HEK293 (cell line): ENCODE data around the gene TMEM252.

Source experiments
- CTCF ChIA-PET: fragments of 350-600 bp; formaldehyde crosslinking; extraction: SDS; loops from one replicate; lab custom pipeline; 2021; ENCODE audit warnings: antibody characterized with exemption; lab: Yijun Ruan, JAX
- POLR2A ChIA-PET: fragments of 300-600 bp; formaldehyde crosslinking; extraction: SDS; loops from one replicate; lab custom pipeline; 2020; ENCODE audit warnings: antibody characterized with exemption, inconsistent platforms; lab: Yijun Ruan, JAX
- H3K27ac ChIP-seq: fragments of 200-500 bp; sonication (Bioruptor generic); 2 replicates; pipeline ENCODE4 v1.5.1; 2014; ENCODE audit warnings: low read depth, low read length, control low read depth, inconsistent platforms; ENCODE audit errors: extremely low read depth
- H3K36me3 ChIP-seq, 2 experiments: fragments of 200-500 bp in 1 of 2; sonication (Bioruptor generic) in 1 of 2; 1 replicate in 1 of 2; 2 replicates in 1 of 2; pipeline ENCODE4 v1.5.1; 2014 to 2017; ENCODE audit warnings: inconsistent platforms in 2 of 2, low read length in 2 of 2; ENCODE audit not compliant: control insufficient read depth in 2 of 2, insufficient read depth in 1 of 2
- H3K4me1 ChIP-seq: fragments of 200-500 bp; sonication (Bioruptor generic); 2 replicates; pipeline ENCODE4 v1.5.1; 2014; ENCODE audit warnings: mild to moderate bottlenecking, low read length, inconsistent platforms; ENCODE audit not compliant: control insufficient read depth, insufficient read depth
- H3K4me3 ChIP-seq: 2 replicates; pipeline ENCODE4 v1.5.1; 2011; ENCODE audit warnings: low read depth, mild to moderate bottlenecking, control low read depth, low read length, moderate library complexity
- H3K9me3 ChIP-seq: fragments of 200-500 bp; sonication (Bioruptor generic); 2 replicates; pipeline ENCODE4 v1.5.1; 2014; ENCODE audit warnings: low read depth, low read length, inconsistent platforms; ENCODE audit not compliant: control insufficient read depth, insufficient read depth
- KLF7 ChIP-seq: fragments of 450-650 bp; formaldehyde crosslinking; IDR thresholded peaks from 2 replicates; pipeline ENCODE4 v1.5.1; 2016; ENCODE audit warnings: missing biosample characterization, missing genetic modification characterization, borderline replicate concordance
- SETDB1 ChIP-seq: IDR thresholded peaks from one replicate; pipeline ENCODE4 v1.6.1; 2017; ENCODE audit warnings: mild to moderate bottlenecking, low read length, moderate library complexity, mixed read lengths; ENCODE audit not compliant: insufficient read length
- ZEB2 ChIP-seq: fragments of 450-650 bp; formaldehyde crosslinking; IDR thresholded peaks from 2 replicates; pipeline ENCODE4 v1.5.1; 2016; ENCODE audit warnings: missing biosample characterization, missing genetic modification characterization
- ZIC2 ChIP-seq: fragments of 450-650 bp; formaldehyde crosslinking; IDR thresholded peaks from 2 replicates; pipeline ENCODE4 v1.5.1; 2016; ENCODE audit warnings: missing biosample characterization, missing genetic modification characterization
- ZNF114 ChIP-seq: fragments of 450-650 bp; formaldehyde crosslinking; IDR thresholded peaks from 2 replicates; pipeline ENCODE4 v1.5.0; 2017; ENCODE audit warnings: missing biosample characterization, missing genetic modification characterization
- ZNF184 ChIP-seq: fragments of 450-650 bp; IDR thresholded peaks from 2 replicates; pipeline ENCODE4 v1.5.1; 2018; ENCODE audit warnings: missing biosample characterization, mild to moderate bottlenecking, missing genetic modification characterization
- ZNF214 ChIP-seq: fragments of 450-650 bp; formaldehyde crosslinking; IDR thresholded peaks from 2 replicates; pipeline ENCODE4 v1.5.1; 2017; ENCODE audit warnings: missing biosample characterization, mild to moderate bottlenecking, missing genetic modification characterization, borderline replicate concordance
- ZNF248 ChIP-seq: fragments of 450-650 bp; formaldehyde crosslinking; IDR thresholded peaks from 2 replicates; pipeline ENCODE4 v1.5.1; 2017; ENCODE audit warnings: missing biosample characterization, missing genetic modification characterization
- ZNF292 ChIP-seq: fragments of 450-650 bp; formaldehyde crosslinking; IDR thresholded peaks from 2 replicates; pipeline ENCODE4 v1.5.1; 2016; ENCODE audit warnings: low read depth, missing biosample characterization, missing genetic modification characterization, borderline replicate concordance
- ZNF426 ChIP-seq: fragments of 450-650 bp; formaldehyde crosslinking; IDR thresholded peaks from 2 replicates; pipeline ENCODE4 v1.5.1; 2017; ENCODE audit warnings: missing biosample characterization, missing genetic modification characterization, mild to moderate bottlenecking, inconsistent platforms, moderate library complexity
- ZNF521 ChIP-seq: fragments of 450-650 bp; formaldehyde crosslinking; IDR thresholded peaks from 2 replicates; pipeline ENCODE4 v1.5.1; 2017; ENCODE audit warnings: missing biosample characterization, mild to moderate bottlenecking, missing genetic modification characterization
- ZNF600 ChIP-seq: fragments of 450-650 bp; formaldehyde crosslinking; IDR thresholded peaks from 2 replicates; pipeline ENCODE4 v1.5.1; 2016; ENCODE audit warnings: missing biosample characterization, missing genetic modification characterization
- ZNF707 ChIP-seq: fragments of 450-650 bp; formaldehyde crosslinking; IDR thresholded peaks from 2 replicates; pipeline ENCODE4 v1.5.1; 2016; ENCODE audit warnings: missing biosample characterization, missing genetic modification characterization
- TF ChIP-seq, protein P1 (sequence below): fragments of 450-650 bp; formaldehyde crosslinking; IDR thresholded peaks from 2 replicates; pipeline ENCODE4 v1.5.1; 2017; ENCODE audit warnings: missing biosample characterization, missing genetic modification characterization
- TF ChIP-seq, protein P2 (sequence below): fragments of 450-650 bp; formaldehyde crosslinking; IDR thresholded peaks from 2 replicates; pipeline ENCODE4 v1.5.1; 2016; ENCODE audit warnings: missing biosample characterization, missing genetic modification characterization, low read depth
- TF ChIP-seq, protein P3 (sequence below): fragments of 450-650 bp; formaldehyde crosslinking; IDR thresholded peaks from 2 replicates; pipeline ENCODE4 v1.5.1; 2016; ENCODE audit warnings: missing biosample characterization, missing genetic modification characterization
- TF ChIP-seq, protein P4 (sequence below): fragments of 450-650 bp; formaldehyde crosslinking; conservative IDR thresholded peaks from 2 replicates; pipeline ENCODE4 v1.5.1; 2016; ENCODE audit warnings: low read depth, missing biosample characterization, missing genetic modification characterization

TMEM252 gene

DNA sequence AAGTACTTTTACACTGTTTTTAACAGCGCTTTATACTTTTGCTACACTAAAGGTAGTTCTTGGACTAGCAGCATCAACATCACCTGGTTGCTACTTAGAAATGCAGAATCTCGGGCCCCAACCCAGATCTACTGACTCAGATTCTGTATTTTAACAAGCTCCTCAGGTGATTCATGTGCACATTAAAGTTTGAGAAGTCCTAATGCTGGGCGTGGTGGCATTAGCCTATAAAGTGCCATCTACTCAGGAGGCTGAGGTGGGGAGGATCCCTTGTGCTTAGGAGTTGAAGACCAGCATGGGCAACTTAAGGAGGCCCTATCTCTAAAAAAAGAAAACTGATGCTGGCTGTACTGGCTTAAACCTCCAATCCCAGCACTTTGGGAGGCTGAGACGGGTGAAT, 26.7 kb downstream of the TMEM252 start:
- no peaks in the 10 kb centered on the region for H3K9me3 ChIP-seq
- no peak overlapping the region for H3K27ac ChIP-seq
- ChIA-PET POLR2A (no interaction called here), CTCF (interaction anchor here (0.6 to 1.3 kb wide), 2 partner anchors 97 to 863 kb away, joined by 3 to 4 read pairs; no protein-coding TSS in a partner anchor)
- H3K4me1 ChIP-seq, result no peaks in the 10 kb centered on the region
- H3K4me3 ChIP-seq, result no peak overlapping the region
- H3K36me3 ChIP-seq, result no peaks in the 10 kb centered on the region
- no peak for TF ChIP-seq ZNF248 (tag by site-specific recombination)
- no peak for TF ChIP-seq ZNF521 (tag by site-specific recombination)
- TF ChIP-seq, protein P1, sequence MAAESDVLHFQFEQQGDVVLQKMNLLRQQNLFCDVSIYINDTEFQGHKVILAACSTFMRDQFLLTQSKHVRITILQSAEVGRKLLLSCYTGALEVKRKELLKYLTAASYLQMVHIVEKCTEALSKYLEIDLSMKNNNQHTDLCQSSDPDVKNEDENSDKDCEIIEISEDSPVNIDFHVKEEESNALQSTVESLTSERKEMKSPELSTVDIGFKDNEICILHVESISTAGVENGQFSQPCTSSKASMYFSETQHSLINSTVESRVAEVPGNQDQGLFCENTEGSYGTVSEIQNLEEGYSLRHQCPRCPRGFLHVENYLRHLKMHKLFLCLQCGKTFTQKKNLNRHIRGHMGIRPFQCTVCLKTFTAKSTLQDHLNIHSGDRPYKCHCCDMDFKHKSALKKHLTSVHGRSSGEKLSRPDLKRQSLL (tag by site-specific recombination), result no peak
- no peak for TF ChIP-seq ZNF292 (tag by site-specific recombination)
- TF ChIP-seq, protein P2, sequence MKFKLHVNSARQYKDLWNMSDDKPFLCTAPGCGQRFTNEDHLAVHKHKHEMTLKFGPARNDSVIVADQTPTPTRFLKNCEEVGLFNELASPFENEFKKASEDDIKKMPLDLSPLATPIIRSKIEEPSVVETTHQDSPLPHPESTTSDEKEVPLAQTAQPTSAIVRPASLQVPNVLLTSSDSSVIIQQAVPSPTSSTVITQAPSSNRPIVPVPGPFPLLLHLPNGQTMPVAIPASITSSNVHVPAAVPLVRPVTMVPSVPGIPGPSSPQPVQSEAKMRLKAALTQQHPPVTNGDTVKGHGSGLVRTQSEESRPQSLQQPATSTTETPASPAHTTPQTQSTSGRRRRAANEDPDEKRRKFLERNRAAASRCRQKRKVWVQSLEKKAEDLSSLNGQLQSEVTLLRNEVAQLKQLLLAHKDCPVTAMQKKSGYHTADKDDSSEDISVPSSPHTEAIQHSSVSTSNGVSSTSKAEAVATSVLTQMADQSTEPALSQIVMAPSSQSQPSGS, result no peak
- TF ChIP-seq ZNF184, result no peak
- no peak for TF ChIP-seq ZEB2 (tag by site-specific recombination)

DNA sequence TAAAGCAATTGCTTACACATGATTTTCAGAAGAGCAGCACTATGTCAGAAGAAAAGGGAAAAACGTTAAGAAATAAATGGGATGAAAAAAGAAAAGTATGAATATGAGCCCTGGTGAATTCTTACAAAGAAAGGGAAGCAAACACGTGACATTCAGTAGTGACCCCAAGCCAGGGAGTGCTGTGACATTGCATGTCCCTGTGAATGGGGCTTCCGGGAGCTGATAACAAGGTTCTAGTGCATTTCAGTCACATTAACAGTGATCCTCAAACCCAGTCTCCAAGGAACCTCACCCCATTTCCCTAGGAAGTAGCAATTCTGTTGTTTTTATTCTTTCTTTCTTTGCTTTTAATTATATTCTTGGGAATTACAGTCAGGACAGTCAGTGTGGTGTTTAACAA, 27.3 kb downstream of the TMEM252 start:
- CTCF ChIA-PET, result interaction anchor here (1.3 kb wide), 1 partner anchor 96 kb away, joined by 4 read pairs; no protein-coding TSS in a partner anchor
- POLR2A ChIA-PET, result no interaction called here
- H3K27ac ChIP-seq, result no peak overlapping the region

DNA sequence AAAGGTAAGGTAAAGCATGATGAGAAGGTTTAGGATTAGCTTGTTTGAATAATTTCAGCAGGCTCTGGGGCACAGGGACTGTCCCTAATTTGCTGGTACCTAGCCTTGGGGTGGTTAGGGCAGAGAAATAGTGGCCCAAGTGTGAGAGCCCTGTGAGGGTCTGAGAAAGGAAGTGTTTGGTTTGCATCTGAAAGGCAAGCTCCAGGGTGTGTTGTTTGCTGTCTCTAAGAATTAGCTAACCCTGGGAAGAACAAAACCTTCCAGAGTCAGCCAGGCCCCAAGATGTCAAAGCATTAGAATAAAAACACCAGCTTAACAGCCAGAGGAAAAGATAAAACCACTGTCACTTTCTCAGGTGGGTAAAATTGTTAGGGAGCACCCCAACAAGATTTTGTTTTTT, 31.0 kb downstream of the TMEM252 start:
- no peak overlapping the region for H3K27ac ChIP-seq
- no peaks in the 10 kb centered on the region for H3K4me1 ChIP-seq
- H3K9me3 ChIP-seq, result no peaks in the 10 kb centered on the region
- no peak overlapping the region for H3K4me3 ChIP-seq
- no peaks in the 10 kb centered on the region for H3K36me3 ChIP-seq
- CTCF ChIA-PET, result interaction anchor here (0.6 to 3.3 kb wide), 2 partner anchors 58 to 152 kb away, joined by 3 to 18 read pairs; no protein-coding TSS in a partner anchor
- POLR2A ChIA-PET, result no interaction called here
- TF ChIP-seq, protein P3, sequence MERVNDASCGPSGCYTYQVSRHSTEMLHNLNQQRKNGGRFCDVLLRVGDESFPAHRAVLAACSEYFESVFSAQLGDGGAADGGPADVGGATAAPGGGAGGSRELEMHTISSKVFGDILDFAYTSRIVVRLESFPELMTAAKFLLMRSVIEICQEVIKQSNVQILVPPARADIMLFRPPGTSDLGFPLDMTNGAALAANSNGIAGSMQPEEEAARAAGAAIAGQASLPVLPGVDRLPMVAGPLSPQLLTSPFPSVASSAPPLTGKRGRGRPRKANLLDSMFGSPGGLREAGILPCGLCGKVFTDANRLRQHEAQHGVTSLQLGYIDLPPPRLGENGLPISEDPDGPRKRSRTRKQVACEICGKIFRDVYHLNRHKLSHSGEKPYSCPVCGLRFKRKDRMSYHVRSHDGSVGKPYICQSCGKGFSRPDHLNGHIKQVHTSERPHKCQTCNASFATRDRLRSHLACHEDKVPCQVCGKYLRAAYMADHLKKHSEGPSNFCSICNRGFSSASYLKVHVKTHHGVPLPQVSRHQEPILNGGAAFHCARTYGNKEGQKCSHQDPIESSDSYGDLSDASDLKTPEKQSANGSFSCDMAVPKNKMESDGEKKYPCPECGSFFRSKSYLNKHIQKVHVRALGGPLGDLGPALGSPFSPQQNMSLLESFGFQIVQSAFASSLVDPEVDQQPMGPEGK (tag by site-specific recombination), result no peak
- no peak for TF ChIP-seq ZNF114 (tag by site-specific recombination)
- TF ChIP-seq, protein P4, sequence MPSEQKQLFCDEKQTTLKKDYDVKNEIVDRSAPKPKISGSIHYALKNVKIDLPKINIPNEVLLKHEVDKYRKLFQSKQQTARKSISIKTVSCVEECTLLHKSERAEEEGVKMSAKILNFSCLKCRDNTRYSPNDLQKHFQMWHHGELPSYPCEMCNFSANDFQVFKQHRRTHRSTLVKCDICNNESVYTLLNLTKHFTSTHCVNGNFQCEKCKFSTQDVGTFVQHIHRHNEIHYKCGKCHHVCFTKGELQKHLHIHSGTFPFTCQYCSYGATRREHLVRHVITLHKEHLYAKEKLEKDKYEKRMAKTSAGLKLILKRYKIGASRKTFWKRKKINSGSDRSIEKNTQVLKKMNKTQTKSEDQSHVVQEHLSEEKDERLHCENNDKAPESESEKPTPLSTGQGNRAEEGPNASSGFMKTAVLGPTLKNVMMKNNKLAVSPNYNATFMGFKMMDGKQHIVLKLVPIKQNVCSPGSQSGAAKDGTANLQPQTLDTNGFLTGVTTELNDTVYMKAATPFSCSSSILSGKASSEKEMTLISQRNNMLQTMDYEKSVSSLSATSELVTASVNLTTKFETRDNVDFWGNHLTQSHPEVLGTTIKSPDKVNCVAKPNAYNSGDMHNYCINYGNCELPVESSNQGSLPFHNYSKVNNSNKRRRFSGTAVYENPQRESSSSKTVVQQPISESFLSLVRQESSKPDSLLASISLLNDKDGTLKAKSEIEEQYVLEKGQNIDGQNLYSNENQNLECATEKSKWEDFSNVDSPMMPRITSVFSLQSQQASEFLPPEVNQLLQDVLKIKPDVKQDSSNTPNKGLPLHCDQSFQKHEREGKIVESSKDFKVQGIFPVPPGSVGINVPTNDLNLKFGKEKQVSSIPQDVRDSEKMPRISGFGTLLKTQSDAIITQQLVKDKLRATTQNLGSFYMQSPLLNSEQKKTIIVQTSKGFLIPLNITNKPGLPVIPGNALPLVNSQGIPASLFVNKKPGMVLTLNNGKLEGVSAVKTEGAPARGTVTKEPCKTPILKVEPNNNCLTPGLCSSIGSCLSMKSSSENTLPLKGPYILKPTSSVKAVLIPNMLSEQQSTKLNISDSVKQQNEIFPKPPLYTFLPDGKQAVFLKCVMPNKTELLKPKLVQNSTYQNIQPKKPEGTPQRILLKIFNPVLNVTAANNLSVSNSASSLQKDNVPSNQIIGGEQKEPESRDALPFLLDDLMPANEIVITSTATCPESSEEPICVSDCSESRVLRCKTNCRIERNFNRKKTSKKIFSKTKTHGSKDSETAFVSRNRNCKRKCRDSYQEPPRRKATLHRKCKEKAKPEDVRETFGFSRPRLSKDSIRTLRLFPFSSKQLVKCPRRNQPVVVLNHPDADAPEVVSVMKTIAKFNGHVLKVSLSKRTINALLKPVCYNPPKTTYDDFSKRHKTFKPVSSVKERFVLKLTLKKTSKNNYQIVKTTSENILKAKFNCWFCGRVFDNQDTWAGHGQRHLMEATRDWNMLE (tag by site-specific recombination), result no peak
- no peak for TF ChIP-seq ZEB2 (tag by site-specific recombination)

More for the DNA sequence above, 27.3 kb downstream of the TMEM252 start:
- Histone ChIP-seq H3K4me3 (no peak overlapping the region), H3K36me3 (no peaks in the 10 kb centered on the region), H3K4me1 (no peaks in the 10 kb centered on the region), H3K9me3 (no peaks in the 10 kb centered on the region)
- TF ChIP-seq ZIC2 (no peak), KLF7 (tag by site-specific recombination) (no peak), ZNF426 (tag by site-specific recombination) (no peak), ZNF600 (tag by site-specific recombination) (no peak), ZNF214 (tag by site-specific recombination) (no peak), ZNF114 (tag by site-specific recombination) (no peak), ZNF707 (tag by site-specific recombination) (no peak), SETDB1 (no peak)
- TF ChIP-seq, protein P4 (tag by site-specific recombination), result no peak
